Liver (tissue), 9 donors: ENCODE data around the gene SLC24A1. TPM values are rescaled to one million over a fixed set of nuclear protein-coding genes. Genes with fewer than 3 reads are reported as not detected.

Source experiments
- DNase-seq: peaks from one replicate; pipeline ENCODE4 v3.0.0-alpha.2; 2017; ENCODE audit warnings: low spot score
- H3K27ac ChIP-seq, 2 donors: one replicate each; pipeline ENCODE4 v1.7.0; 2013; ENCODE audit warnings: inconsistent platforms in 2 of 2, low read length in 2 of 2, control low read depth in 1 of 2, low read depth in 1 of 2, mild to moderate bottlenecking in 1 of 2
- H3K27me3 ChIP-seq, 4 donors: one replicate each; pipeline versions ENCODE4 v1.6.1 to v1.7.0; 2013; ENCODE audit warnings: low read length in 3 of 4, inconsistent platforms in 1 of 4, mild to moderate bottlenecking in 1 of 4, moderate library complexity in 1 of 4; ENCODE audit not compliant: control insufficient read depth in 4 of 4, insufficient read depth in 4 of 4
- H3K36me3 ChIP-seq, 4 donors: one replicate each; pipeline versions ENCODE4 v1.6.1 to v1.7.0; 2013; ENCODE audit warnings: low read length in 3 of 4, mild to moderate bottlenecking in 3 of 4, low read depth in 1 of 4, moderate library complexity in 1 of 4; ENCODE audit not compliant: control insufficient read depth in 4 of 4, insufficient read depth in 3 of 4
- H3K4me1 ChIP-seq, 4 donors: one replicate each; pipeline versions ENCODE4 v1.6.1 to v1.7.0; 2013; ENCODE audit warnings: low read length in 3 of 4, mild to moderate bottlenecking in 3 of 4, moderate library complexity in 1 of 4; ENCODE audit not compliant: control insufficient read depth in 4 of 4, insufficient read depth in 4 of 4
- H3K4me3 ChIP-seq, 3 donors: one replicate each; pipeline versions ENCODE4 v1.6.1 to v1.7.0; 2013; ENCODE audit warnings: low read length in 3 of 3, control low read depth in 1 of 3, low read depth in 1 of 3, mild to moderate bottlenecking in 1 of 3
- H3K9ac ChIP-seq, 2 donors: one replicate each; pipeline ENCODE4 v1.7.0; 2013; ENCODE audit warnings: low read length in 2 of 2, mild to moderate bottlenecking in 2 of 2, moderate library complexity in 2 of 2, control low read depth in 1 of 2, low read depth in 1 of 2
- H3K9me3 ChIP-seq, 4 donors: one replicate each; pipeline versions ENCODE4 v1.6.1 to v1.7.0; 2013; ENCODE audit warnings: low read length in 3 of 4; ENCODE audit not compliant: control insufficient read depth in 4 of 4
- ATF3 ChIP-seq: IDR thresholded peaks from 2 replicates; pipeline ENCODE4 v1.6.1; 2016; ENCODE audit warnings: antibody characterized with exemption
- EGR1 ChIP-seq, 2 donors: IDR thresholded peaks; 2 replicates each; pipeline ENCODE4 v1.6.1; 2016 to 2018; ENCODE audit warnings: antibody characterized with exemption in 2 of 2, low read depth in 2 of 2
- FOXA1 ChIP-seq: IDR thresholded peaks from 2 replicates; pipeline ENCODE4 v1.6.1; 2016; ENCODE audit warnings: antibody characterized with exemption
- FOXA2 ChIP-seq: IDR thresholded peaks from 2 replicates; pipeline ENCODE4 v1.6.1; 2016; ENCODE audit warnings: antibody characterized with exemption
- GABPA ChIP-seq, 2 donors: IDR thresholded peaks in 1 of 2; conservative IDR thresholded peaks in 1 of 2; 2 replicates each; pipeline ENCODE4 v1.6.1; 2016; ENCODE audit warnings: antibody characterized with exemption in 2 of 2, mild to moderate bottlenecking in 1 of 2, moderate library complexity in 1 of 2
- HNF4A ChIP-seq, 2 donors: conservative IDR thresholded peaks; 2 replicates each; pipeline ENCODE4 v1.6.1; 2016; ENCODE audit warnings: antibody characterized with exemption in 2 of 2, mild to moderate bottlenecking in 2 of 2
- HNF4G ChIP-seq: IDR thresholded peaks from 2 replicates; pipeline ENCODE4 v1.6.1; 2016; ENCODE audit warnings: antibody characterized with exemption
- JUND ChIP-seq, 2 donors: IDR thresholded peaks; 2 replicates each; pipeline ENCODE4 v1.6.1; 2016; ENCODE audit warnings: antibody characterized with exemption in 2 of 2
- NR2F2 ChIP-seq: IDR thresholded peaks from 2 replicates; pipeline ENCODE4 v1.6.1; 2016; ENCODE audit warnings: antibody characterized with exemption
- RAD21 ChIP-seq, 2 donors: IDR thresholded peaks; 2 replicates each; pipeline ENCODE4 v1.6.1; 2016; ENCODE audit warnings: antibody characterized with exemption in 2 of 2, mild to moderate bottlenecking in 2 of 2
- REST ChIP-seq: IDR thresholded peaks from 2 replicates; pipeline ENCODE4 v1.6.1; 2016; ENCODE audit warnings: antibody characterized with exemption, mild to moderate bottlenecking
- RXRA ChIP-seq, 2 donors: IDR thresholded peaks; 2 replicates each; pipeline ENCODE4 v1.6.1; 2017 to 2018; ENCODE audit warnings: antibody characterized with exemption in 2 of 2, mild to moderate bottlenecking in 1 of 2
- SP1 ChIP-seq: IDR thresholded peaks from 2 replicates; pipeline ENCODE4 v1.6.1; 2018; ENCODE audit warnings: antibody characterized with exemption, mild to moderate bottlenecking
- TAF1 ChIP-seq: conservative IDR thresholded peaks from 2 replicates; pipeline ENCODE4 v1.6.1; 2016; ENCODE audit warnings: antibody characterized with exemption, mild to moderate bottlenecking
- YY1 ChIP-seq: IDR thresholded peaks from 2 replicates; pipeline ENCODE4 v1.6.1; 2016; ENCODE audit warnings: antibody characterized with exemption, mild to moderate bottlenecking
- ZBTB33 ChIP-seq: IDR thresholded peaks from 2 replicates; pipeline ENCODE4 v1.6.1; 2016; ENCODE audit warnings: antibody characterized with exemption
- WGBS: extraction: QIAGEN DNeasy Blood & Tissue Kit; methylation state at CpG from one replicate; pipeline ENCODE4 v1.1.7; 2013; 5-methylcytosine and 5-hydroxymethylcytosine counted together
- polyA plus RNA-seq, 2 donors: library from polyadenylated mRNA; stranded (reverse) in 1 of 2; unstranded in 1 of 2; fragments of 200-250 nt in 1 of 2; fragments of >200 nt in 1 of 2; fragmentation: Nextera tagmentation in 1 of 2; extraction: Ambion mirVana in 1 of 2; gene quantifications; one replicate each; pipeline versions ENCODE4 v1.2.1 to v1.2.3, GENCODE V29; 2013 to 2015
- total RNA-seq, 2 donors: library from RNA; depleted of rRNA; stranded (reverse); fragments of >200 nt; gene quantifications; one replicate each; pipeline ENCODE4 v1.2.3, GENCODE V29; 2014
- TF ChIP-seq, protein P1 (sequence below): IDR thresholded peaks from 2 replicates; pipeline ENCODE4 v1.6.1; 2016; ENCODE audit warnings: antibody characterized with exemption
- TF ChIP-seq, protein P2 (sequence below): fragments of 150-350 bp; IDR thresholded peaks from 2 replicates; pipeline ENCODE4 v1.5.1; 2017; ENCODE audit warnings: improper control_type of control experiment, low read depth, low read length; ENCODE audit not compliant: missing input control
- donor health status: healthy.
- donor health status: healthy.
- donor health status: healthy.
- donor health status: healthy.
- donor health status: healthy.

The SLC24A1 gene
- total and polyA plus RNA-seq, 4 donors, result 1.8 to 3.3 (median 2.2) TPM

- H3K9ac ChIP-seq, result no peak overlapping the region
- TF ChIP-seq REST (no peak), FOXA2 (no peak), NR2F2 (no peak), HNF4G (no peak), FOXA1 (no peak), GABPA (IDR thresholded peaks at IDR 0.05 in 1 of 2, conservative IDR thresholded peaks at IDR 0.05 in 1 of 2) (no peak), HNF4A (conservative IDR thresholded peaks at IDR 0.05) (no peak), SP1 (no peak), EGR1 (IDR thresholded peaks at IDR 0.05; ENCODE audit: low read depth in 2 of 2) (no peak), ZBTB33 (no peak)
- TF ChIP-seq, protein P1, sequence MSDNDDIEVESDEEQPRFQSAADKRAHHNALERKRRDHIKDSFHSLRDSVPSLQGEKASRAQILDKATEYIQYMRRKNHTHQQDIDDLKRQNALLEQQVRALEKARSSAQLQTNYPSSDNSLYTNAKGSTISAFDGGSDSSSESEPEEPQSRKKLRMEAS, result no peak
- no peak overlapping the region for H3K27ac ChIP-seq
- WGBS, result 98% methylated on average over 2 of the region's 2 CpGs
- no peaks in the 10 kb centered on the region for H3K4me1 ChIP-seq
- no peak for DNase-seq
- H3K9me3 ChIP-seq, result no peaks in the 10 kb centered on the region
- H3K4me3 ChIP-seq, result no peak overlapping the region
- H3K27me3 ChIP-seq, result no peaks in the 10 kb centered on the region
- peaks cover 4 to 25% (median 16%) of the 10 kb centered on the region in 4 donors for H3K36me3 ChIP-seq
Measured at GRCh38 chr15:65676123-65676522, 54.4 kb downstream of the SLC24A1 start.

DNA sequence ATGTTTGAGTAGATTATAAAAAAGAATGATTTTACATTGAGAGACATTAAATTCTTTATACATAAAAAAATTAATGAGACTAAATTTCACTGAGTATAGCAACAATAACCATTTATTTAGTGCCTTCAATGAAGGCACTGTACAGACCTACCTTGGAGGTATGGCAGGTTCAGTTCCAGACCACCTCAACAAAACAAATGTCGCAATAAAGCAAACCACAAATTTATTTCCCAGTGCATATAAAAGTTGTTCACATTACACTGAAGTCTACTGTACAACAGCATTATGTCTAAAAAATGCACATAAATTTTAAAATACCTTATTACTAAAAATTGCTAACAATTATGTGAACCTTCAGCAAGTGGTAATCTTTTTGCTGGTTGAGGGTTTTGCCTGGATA is 58.8 kb downstream of the SLC24A1 start:
- WGBS, result 99% methylated on average over 1 of the region's 1 CpG
- no peak overlapping the region for H3K9ac ChIP-seq
- no peaks in the 10 kb centered on the region for H3K27me3 ChIP-seq
- H3K27ac ChIP-seq, result no peak overlapping the region
- no peaks in the 10 kb centered on the region for H3K4me1 ChIP-seq
- H3K36me3 ChIP-seq, result peaks cover 0 to 2% (median under 1%) of the 10 kb centered on the region in 4 donors
- H3K9me3 ChIP-seq, result no peaks in the 10 kb centered on the region
- no peak for DNase-seq
- H3K4me3 ChIP-seq, result no peak overlapping the region
- TF ChIP-seq YY1 (no peak), FOXA1 (no peak), ZBTB33 (no peak), HNF4A (conservative IDR thresholded peaks at IDR 0.05) (no peak), HNF4G (no peak), GABPA (IDR thresholded peaks at IDR 0.05 in 1 of 2, conservative IDR thresholded peaks at IDR 0.05 in 1 of 2) (no peak), SP1 (no peak), EGR1 (IDR thresholded peaks at IDR 0.05; ENCODE audit: low read depth in 2 of 2) (no peak), ATF3 (no peak), TAF1 (no peak), RAD21 (IDR thresholded peaks at IDR 0.05) (no peak), REST (no peak), NR2F2 (no peak), RXRA (IDR thresholded peaks at IDR 0.05) (no peak), FOXA2 (no peak), JUND (IDR thresholded peaks at IDR 0.05) (no peak)
- TF ChIP-seq, protein P2, sequence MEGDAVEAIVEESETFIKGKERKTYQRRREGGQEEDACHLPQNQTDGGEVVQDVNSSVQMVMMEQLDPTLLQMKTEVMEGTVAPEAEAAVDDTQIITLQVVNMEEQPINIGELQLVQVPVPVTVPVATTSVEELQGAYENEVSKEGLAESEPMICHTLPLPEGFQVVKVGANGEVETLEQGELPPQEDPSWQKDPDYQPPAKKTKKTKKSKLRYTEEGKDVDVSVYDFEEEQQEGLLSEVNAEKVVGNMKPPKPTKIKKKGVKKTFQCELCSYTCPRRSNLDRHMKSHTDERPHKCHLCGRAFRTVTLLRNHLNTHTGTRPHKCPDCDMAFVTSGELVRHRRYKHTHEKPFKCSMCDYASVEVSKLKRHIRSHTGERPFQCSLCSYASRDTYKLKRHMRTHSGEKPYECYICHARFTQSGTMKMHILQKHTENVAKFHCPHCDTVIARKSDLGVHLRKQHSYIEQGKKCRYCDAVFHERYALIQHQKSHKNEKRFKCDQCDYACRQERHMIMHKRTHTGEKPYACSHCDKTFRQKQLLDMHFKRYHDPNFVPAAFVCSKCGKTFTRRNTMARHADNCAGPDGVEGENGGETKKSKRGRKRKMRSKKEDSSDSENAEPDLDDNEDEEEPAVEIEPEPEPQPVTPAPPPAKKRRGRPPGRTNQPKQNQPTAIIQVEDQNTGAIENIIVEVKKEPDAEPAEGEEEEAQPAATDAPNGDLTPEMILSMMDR, result no peak
